Testis (tissue), 3 donors: ENCODE measurements around the gene SERPINA9. TPM values are rescaled to one million over a fixed set of nuclear protein-coding genes. Genes with fewer than 3 reads are reported as not detected.

ENCODE experiments used
- DNase-seq: peaks from one replicate; pipeline ENCODE4 v3.0.0-alpha.2; 2019
- H3K27ac ChIP-seq, 2 donors: fragments of 200-600 bp; sonication (generic); one replicate each; pipeline ENCODE4 v1.5.1; 2019
- H3K27me3 ChIP-seq: fragments of 200-600 bp; sonication (generic); one replicate; pipeline ENCODE4 v1.5.1; 2019
- H3K36me3 ChIP-seq: fragments of 200-600 bp; sonication (generic); one replicate; pipeline ENCODE4 v1.5.1; 2017; ENCODE audit warnings: low read depth; ENCODE audit errors: missing control alignments
- H3K4me1 ChIP-seq: fragments of 200-600 bp; sonication (generic); one replicate; pipeline ENCODE4 v1.5.1; 2019
- H3K4me3 ChIP-seq, 2 donors: fragments of 200-600 bp; sonication (generic); one replicate each; pipeline ENCODE4 v1.5.1; 2017 to 2019
- H3K9me3 ChIP-seq: fragments of 200-600 bp; sonication (generic); one replicate; pipeline ENCODE4 v1.5.1; 2017
- CTCF ChIP-seq, 3 experiments: fragments of 450-650 bp in 2 of 3; fragments of 200-600 bp in 1 of 3; sonication (generic) in 1 of 3; IDR thresholded peaks; one replicate each; pipeline ENCODE4 v1.5.1; 2016 to 2019; ENCODE audit warnings: antibody characterized with exemption in 3 of 3, mild to moderate bottlenecking in 2 of 3, moderate library complexity in 1 of 3
- POLR2A ChIP-seq: fragments of 450-650 bp; IDR thresholded peaks from one replicate; pipeline ENCODE4 v1.6.1; 2017; ENCODE audit warnings: antibody characterized with exemption, mild to moderate bottlenecking, moderate library complexity
- WGBS, 2 donors: methylation state at CpG; one replicate each; pipeline ENCODE4 v1.1.5; 2018; 5-methylcytosine and 5-hydroxymethylcytosine counted together
- intact Hi-C: fragments of 100-400 bp; cut with DNase I; formaldehyde crosslinking; loops from one replicate; pipeline ENCODE4 v1.15.1; 2023; ENCODE audit warnings: low total_unique reads
- polyA plus RNA-seq: library from polyadenylated mRNA; stranded (reverse); fragments of 350-450 nt; fragmentation: Illumina TruSeq; extraction: RNeasy Lipid Tissue Mini Kit (QIAGEN cat#74804); gene quantifications from one replicate; pipeline ENCODE4 v1.2.3, GENCODE V29; 2014; ENCODE audit warnings: low read depth, low replicate concordance; ENCODE audit not compliant: insufficient read depth
- total RNA-seq, 2 donors: library from RNA; depleted of rRNA; stranded (reverse); fragments of >200 nt; gene quantifications; one replicate each; pipeline ENCODE4 v1.2.3, GENCODE V29; 2016

The SERPINA9 gene
- total and polyA plus RNA-seq, 3 donors from 2014 or later: not detected

GRCh38 chr14:94441531-94442205, 34.3 kb downstream of the SERPINA9 start:
- TF ChIP-seq POLR2A (no peak), CTCF (IDR thresholded peaks at IDR 0.05) (no peak)
- intact Hi-C loops: no loop called here
- H3K9me3 ChIP-seq: no peaks in the 10 kb centered on the region
- 91 to 93% methylated on average over 12 of the region's 12 CpGs for WGBS, 2 donors
- H3K27ac ChIP-seq: no peak overlapping the region
- no peaks in the 10 kb centered on the region for H3K4me1 ChIP-seq
- no peaks in the 10 kb centered on the region for H3K36me3 ChIP-seq
- DNase-seq: no peak
- H3K4me3 ChIP-seq: no peak overlapping the region
- H3K27me3 ChIP-seq: no peaks in the 10 kb centered on the region

GRCh38 chr14:94441130-94441529, 34.9 kb downstream of the SERPINA9 start:
- Histone ChIP-seq H3K4me1 (no peaks in the 10 kb centered on the region), H3K4me3 (no peak overlapping the region), H3K27me3 (no peaks in the 10 kb centered on the region), H3K27ac (no peak overlapping the region), H3K36me3 (no peaks in the 10 kb centered on the region), H3K9me3 (no peaks in the 10 kb centered on the region)
- TF ChIP-seq CTCF (IDR thresholded peaks at IDR 0.05): no peak
- intact Hi-C loops: no loop called here
- 80 to 98% methylated on average over 4 of the region's 4 CpGs for WGBS, 2 donors
- no peak for DNase-seq

- H3K27me3 ChIP-seq: no peaks in the 10 kb centered on the region
- intact Hi-C loops: no loop called here
- H3K4me3 ChIP-seq: no peak overlapping the region
- no peak for TF ChIP-seq CTCF (IDR thresholded peaks at IDR 0.05)
- no peak for TF ChIP-seq POLR2A
- no peak for DNase-seq
- H3K27ac ChIP-seq: no peak overlapping the region
- H3K36me3 ChIP-seq: no peaks in the 10 kb centered on the region
- H3K4me1 ChIP-seq: no peaks in the 10 kb centered on the region
- 83 to 87% methylated on average over 5 of the region's 5 CpGs for WGBS, 2 donors
- H3K9me3 ChIP-seq: no peaks in the 10 kb centered on the region
These were observed 36.4 kb downstream of the SERPINA9 start for GRCh38 chr14:94439453-94440057.

- no peaks in the 10 kb centered on the region for H3K36me3 ChIP-seq
- no peak for TF ChIP-seq CTCF (IDR thresholded peaks at IDR 0.05)
- H3K27me3 ChIP-seq: no peaks in the 10 kb centered on the region
- intact Hi-C loops: no loop called here
- no peak overlapping the region for H3K4me3 ChIP-seq
- peaks cover under 1% of the 10 kb centered on the region for H3K4me1 ChIP-seq
- no peaks in the 10 kb centered on the region for H3K9me3 ChIP-seq
- DNase-seq: no peak
- no peak overlapping the region for H3K27ac ChIP-seq
- WGBS, 2 donors: 70 to 72% methylated on average over 2 of the region's 2 CpGs
These were observed 47.4 kb downstream of the SERPINA9 start for GRCh38 chr14:94428610-94429009.
